Stimulated activated CD4-positive, alpha-beta T cell treated with anti-CD3 and anti-CD28 coated beads, Interleukin-15, amount 100 ng/mL, for 48 hours (primary cell): Measurements from ENCODE around the gene RPL38.

Experiments used
- DNase-seq, 2 donors: peaks; one replicate each; pipeline ENCODE4 v3.0.0-alpha.2; 2020; ENCODE audit warnings: low read depth in 2 of 2

RPL38 gene

GRCh38 chr17:74210191-74211140 is 7.0 kb downstream of the RPL38 start:
- peak; percentile 60 to 72 for DNase-seq

- DNase-seq: no peak
Observed at GRCh38 chr17:74211141-74211911, 7.8 kb downstream of the RPL38 start.

GRCh38 chr17:74211912-74212208 is 8.4 kb downstream of the RPL38 start:
- DNase-seq: no peak

- no peak for DNase-seq
Observed at GRCh38 chr17:74212209-74212912, 8.9 kb downstream of the RPL38 start.

DNA sequence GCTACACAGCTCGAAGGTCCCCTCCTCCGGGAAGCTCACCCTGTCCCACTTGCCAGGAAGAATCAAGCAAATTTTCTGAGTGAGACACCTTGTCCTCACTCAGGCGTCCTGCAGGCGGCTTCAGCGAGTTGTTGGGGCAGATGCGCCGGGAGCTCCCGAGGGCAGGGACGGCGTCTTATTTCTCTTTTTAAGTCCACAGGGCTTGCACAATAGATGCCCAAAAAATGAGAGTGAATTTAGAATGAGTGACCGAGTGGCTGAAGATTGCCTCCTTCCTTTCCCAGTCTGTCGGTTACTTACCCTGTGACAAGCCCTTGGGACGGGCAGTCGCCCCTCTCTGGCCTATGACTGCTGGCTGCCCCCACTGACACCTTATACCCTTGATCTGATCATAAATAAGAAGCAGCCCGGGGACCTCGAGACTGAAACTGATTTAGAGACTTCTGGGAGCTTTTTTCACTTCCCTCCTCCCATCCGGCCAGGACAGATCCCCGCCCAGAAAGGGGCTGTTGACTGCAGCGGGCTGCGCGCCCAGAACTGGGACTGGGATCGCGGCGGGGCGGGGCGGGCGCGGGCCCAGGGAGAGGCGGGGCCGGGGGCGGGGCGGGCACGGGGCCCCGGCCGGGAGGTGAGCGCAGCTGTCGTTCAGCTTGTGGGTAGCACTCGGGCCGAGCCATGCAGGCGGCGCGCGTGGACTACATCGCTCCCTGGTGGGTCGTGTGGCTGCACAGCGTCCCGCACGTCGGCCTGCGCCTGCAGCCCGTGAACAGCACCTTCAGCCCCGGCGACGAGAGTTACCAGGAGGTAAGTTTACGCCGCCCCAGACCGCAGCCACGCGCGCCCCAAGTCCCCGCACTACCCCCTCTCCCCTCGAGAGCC is 9.7 kb downstream of the RPL38 start, which contains the start of gene TTYH2:
TTYH2 (plus strand) TSS at position 659 of the 879 bp plus-strand sequence; CDS start at position 676, 17 bp downstream.
- DNase-seq: peak; percentile 47 to 51

DNA sequence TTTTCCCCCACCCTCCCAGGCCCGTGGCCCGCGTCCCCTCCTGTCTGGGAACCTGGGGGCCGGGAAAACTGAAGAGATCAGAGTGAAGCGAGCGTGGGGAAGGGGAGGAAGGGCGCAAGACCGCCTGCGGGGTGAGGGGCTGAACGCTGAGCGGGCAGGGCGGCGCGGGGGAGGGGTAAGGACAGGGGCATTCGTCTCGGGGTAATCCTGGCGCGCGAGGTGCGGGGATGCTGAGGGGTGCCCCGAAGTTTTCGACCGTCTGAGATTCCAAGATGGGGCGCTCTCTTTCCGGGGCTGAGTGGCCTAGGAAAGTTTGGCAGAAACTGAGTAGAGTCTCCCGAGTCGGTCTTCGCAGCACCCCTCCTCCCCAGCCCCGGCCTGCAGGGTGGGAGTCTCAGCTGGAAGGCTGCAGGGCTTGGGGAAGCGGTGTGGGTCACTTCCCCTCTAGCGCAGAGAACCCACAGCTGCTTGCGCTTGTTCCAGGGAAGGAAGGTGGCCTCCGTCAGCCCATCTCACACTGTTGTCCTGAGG is 10.4 kb downstream of the RPL38 start:
- no peak for DNase-seq

- DNase-seq: no peak
Observed at GRCh38 chr17:74214484-74215341, 11.2 kb downstream of the RPL38 start.

GRCh38 chr17:74215342-74215727 is 11.9 kb downstream of the RPL38 start:
- DNase-seq: no peak

DNA sequence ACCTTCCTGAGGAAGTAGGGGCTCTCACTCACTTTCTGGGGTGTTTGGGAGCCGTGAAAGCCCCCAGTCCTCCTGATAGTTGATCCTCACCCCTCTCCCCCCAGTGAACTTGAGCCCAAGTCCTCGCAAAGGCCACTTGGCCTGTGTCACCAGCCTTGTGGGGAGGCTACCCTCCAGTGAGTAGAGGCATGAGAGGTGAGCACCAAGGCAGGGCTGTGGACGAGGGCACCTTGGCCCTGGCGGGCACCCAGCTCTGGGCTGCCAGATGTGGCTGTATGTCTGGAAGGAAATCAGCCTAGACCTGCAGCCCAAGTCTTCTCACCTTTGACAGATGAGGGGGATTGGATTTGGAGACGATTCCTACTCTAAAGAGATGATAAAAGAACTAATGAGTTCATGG is 13.0 kb downstream of the RPL38 start:
- no peak for DNase-seq

DNA sequence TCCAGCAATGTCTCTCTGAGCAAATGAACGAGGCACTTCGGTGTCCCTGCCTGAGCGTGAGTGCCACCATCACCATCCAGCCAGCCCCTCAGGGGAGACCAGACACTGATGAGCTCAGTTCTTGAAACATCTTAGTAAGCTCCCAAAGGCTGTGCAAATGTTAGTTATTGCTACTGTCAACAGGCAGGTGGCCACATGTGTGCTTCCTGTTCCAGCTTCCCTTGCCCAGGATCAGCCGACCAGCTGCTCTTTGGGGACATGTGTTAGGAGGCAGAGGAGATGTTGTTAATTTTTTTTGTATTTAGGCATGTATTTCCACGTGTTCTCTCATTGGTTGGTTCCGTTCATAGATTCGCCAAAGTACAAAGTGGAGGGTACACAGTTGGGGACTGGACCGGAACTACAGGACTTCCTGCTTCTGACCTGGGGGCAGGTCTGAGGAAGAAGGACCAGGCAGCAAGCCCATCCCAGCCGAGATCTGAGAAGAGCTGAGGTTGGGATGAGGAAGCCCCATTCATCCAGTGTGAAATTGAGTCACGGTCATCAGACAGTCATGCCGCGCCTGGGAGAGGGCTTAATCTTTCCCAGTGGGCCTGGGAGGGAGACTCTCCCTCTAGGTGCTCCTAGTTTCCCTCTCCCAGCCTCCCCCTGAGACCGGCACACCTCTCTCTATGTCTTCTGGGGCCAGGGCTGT is 13.7 kb downstream of the RPL38 start:
- no peak for DNase-seq

DNA sequence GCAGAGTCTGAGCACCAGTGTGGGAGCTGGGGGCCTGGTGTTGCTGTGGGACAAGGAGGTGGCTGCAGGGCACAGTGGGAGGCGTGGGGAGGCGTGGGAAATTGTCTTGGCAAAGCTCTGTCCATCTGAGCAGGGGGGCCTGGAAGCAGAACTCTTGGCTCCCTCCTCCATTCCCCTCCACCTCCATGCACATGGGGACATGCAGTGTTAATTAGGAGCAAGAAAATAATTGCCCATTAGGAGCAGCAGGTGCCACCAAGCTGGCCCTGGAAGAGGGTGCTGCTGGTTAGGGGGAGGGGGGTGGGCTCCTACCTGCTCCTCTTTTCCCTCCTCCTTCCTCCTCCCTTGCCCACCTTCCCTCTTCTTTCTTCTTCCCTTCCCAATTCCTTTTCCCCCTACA is 14.4 kb downstream of the RPL38 start:
- no peak for DNase-seq

- DNase-seq: no peak
Observed at GRCh38 chr17:74218436-74218835, 15.0 kb downstream of the RPL38 start.

GRCh38 chr17:74219576-74220133 is 16.2 kb downstream of the RPL38 start:
- no peak for DNase-seq

GRCh38 chr17:74220219-74220618 is 16.7 kb downstream of the RPL38 start:
- no peak for DNase-seq

- DNase-seq: no peak
Observed at GRCh38 chr17:74220946-74221818, 17.7 kb downstream of the RPL38 start.

- DNase-seq: no peak
Observed at GRCh38 chr17:74222399-74222798, 18.9 kb downstream of the RPL38 start.

- DNase-seq: no peak
Observed at GRCh38 chr17:74223901-74224300, 20.4 kb downstream of the RPL38 start.
